SK-N-SH (cell line): ENCODE results near the gene GPC5. TPM values are rescaled to one million over a fixed set of nuclear protein-coding genes. Genes with fewer than 3 reads are reported as not detected.

Experiments used
- CTCF ChIA-PET: fragments of 300-600, 350-600 bp; formaldehyde crosslinking; extraction: SDS; loops from one replicate; lab custom pipeline; 2021; lab: Yijun Ruan, JAX
- POLR2A ChIA-PET: fragments of 350-600 bp; sonication (Branson Sonifier 250); formaldehyde crosslinking; extraction: SDS; loops from one replicate; lab custom pipeline; 2020; ENCODE audit warnings: antibody characterized with exemption, inconsistent platforms; lab: Yijun Ruan, JAX
- DNase-seq: peaks from one replicate; pipeline ENCODE4 v3.0.0; 2012
- H2AFZ ChIP-seq: fragments of 200-600 bp; sonication (generic); 2 replicates; pipeline ENCODE4 v1.8.1; 2016; ENCODE audit warnings: antibody characterized with exemption, mild to moderate bottlenecking, low read depth
- H3F3A ChIP-seq: fragments of 200-600 bp; sonication (generic); replicated peaks from 2 replicates; pipeline ENCODE3; 2016; ENCODE audit warnings: antibody characterized with exemption, mild to moderate bottlenecking; ENCODE audit not compliant: insufficient read depth
- H3K27ac ChIP-seq, 2 experiments: fragments of 200-500 bp in 1 of 2; fragments of 200-600 bp in 1 of 2; sonication (Bioruptor generic) in 1 of 2; sonication (generic), shearing (Covaris generic) in 1 of 2; 2 replicates each; pipeline versions ENCODE4 v1.5.1 to v1.6.1; 2014 to 2016; ENCODE audit warnings: low read depth in 2 of 2, inconsistent platforms in 1 of 2, low read length in 1 of 2, mild to moderate bottlenecking in 1 of 2, mixed read lengths in 1 of 2
- H3K27me3 ChIP-seq: fragments of 200-600 bp; sonication (generic), shearing (Covaris generic); 2 replicates; pipeline ENCODE4 v1.6.1; 2016; ENCODE audit warnings: mixed run types; ENCODE audit not compliant: insufficient read depth
- H3K36me3 ChIP-seq, 2 experiments: fragments of 200-500 bp in 1 of 2; fragments of 200-600 bp in 1 of 2; sonication (Bioruptor generic) in 1 of 2; sonication (generic) in 1 of 2; replicated peaks in 1 of 2; 2 replicates each; pipeline versions ENCODE3 to v1.5.1; 2014 to 2016; ENCODE audit warnings: low read length in 1 of 2, mild to moderate bottlenecking in 1 of 2; ENCODE audit not compliant: insufficient read depth in 2 of 2, control insufficient read depth in 1 of 2
- H3K4me1 ChIP-seq, 2 experiments: fragments of 200-500 bp in 1 of 2; fragments of 200-600 bp in 1 of 2; sonication (Bioruptor generic) in 1 of 2; sonication (generic), shearing (Covaris generic) in 1 of 2; 2 replicates each; pipeline versions ENCODE4 v1.5.1 to v1.6.1; 2014 to 2016; ENCODE audit warnings: low read depth in 1 of 2, low read length in 1 of 2, mixed run types in 1 of 2; ENCODE audit not compliant: insufficient read depth in 2 of 2, control insufficient read depth in 1 of 2
- H3K4me2 ChIP-seq: fragments of 200-600 bp; sonication (generic), shearing (Covaris generic); 2 replicates; pipeline ENCODE4 v1.6.1; 2017; ENCODE audit warnings: mixed run types
- H3K4me3 ChIP-seq, 2 experiments: fragments of 200-500 bp in 1 of 2; fragments of 200-600 bp in 1 of 2; sonication (Bioruptor generic) in 1 of 2; sonication (generic), shearing (Covaris generic) in 1 of 2; 2 replicates each; pipeline versions ENCODE4 v1.5.1 to v1.8.1; 2014 to 2016; ENCODE audit warnings: low read depth in 2 of 2, inconsistent platforms in 1 of 2, low read length in 1 of 2, mild to moderate bottlenecking in 1 of 2, mixed read lengths in 1 of 2, moderate library complexity in 1 of 2
- H3K79me2 ChIP-seq: fragments of 200-600 bp; sonication (generic); 2 replicates; pipeline ENCODE4 v1.8.1; 2017; ENCODE audit warnings: mild to moderate bottlenecking; ENCODE audit not compliant: insufficient read depth
- H3K9ac ChIP-seq: fragments of 200-600 bp; sonication (generic); 2 replicates; pipeline ENCODE4 v1.6.1; 2017; ENCODE audit warnings: mixed run types
- H3K9me2 ChIP-seq: fragments of 200-600 bp; sonication (generic); 2 replicates; pipeline ENCODE4 v1.6.1; 2017; ENCODE audit warnings: mixed run types
- H3K9me3 ChIP-seq: fragments of 200-600 bp; sonication (generic); 2 replicates; pipeline ENCODE4 v1.6.1; 2017; ENCODE audit warnings: mixed run types, mild to moderate bottlenecking, moderate library complexity
- H4K20me1 ChIP-seq: fragments of 200-600 bp; sonication (generic); 2 replicates; pipeline ENCODE4 v1.6.1; 2017; ENCODE audit warnings: mild to moderate bottlenecking, mixed run types; ENCODE audit not compliant: insufficient read depth
- CHD2 ChIP-seq: fragments of 150-350 bp; IDR thresholded peaks from 2 replicates; pipeline ENCODE4 v1.6.1; 2018; ENCODE audit warnings: low read length; ENCODE audit not compliant: partially characterized antibody
- ELF1 ChIP-seq: IDR thresholded peaks from 2 replicates; pipeline ENCODE4 v1.4.0; 2012
- EP300 ChIP-seq, 2 experiments: IDR thresholded peaks; 2 replicates each; pipeline versions ENCODE4 v1.4.0 to v1.6.1; 2012; ENCODE audit warnings: borderline replicate concordance in 1 of 2, low read depth in 1 of 2, low read length in 1 of 2
- EZH2phosphoT487 ChIP-seq: fragments of 200-600 bp; sonication (generic); IDR thresholded peaks from 2 replicates; pipeline ENCODE4 v1.6.1; 2017; ENCODE audit warnings: low read depth, mixed run types, mild to moderate bottlenecking, antibody characterized with exemption, moderate library complexity, borderline replicate concordance
- FOSL2 ChIP-seq: IDR thresholded peaks from 2 replicates; pipeline ENCODE4 v1.4.0; 2012; ENCODE audit warnings: low read depth, mild to moderate bottlenecking, moderate library complexity, borderline replicate concordance
- FOXM1 ChIP-seq: IDR thresholded peaks from 2 replicates; pipeline ENCODE4 v1.4.0; 2012; ENCODE audit warnings: low read depth, mild to moderate bottlenecking
- GABPA ChIP-seq: IDR thresholded peaks from 2 replicates; pipeline ENCODE4 v1.4.0; 2012; ENCODE audit warnings: low read depth, mild to moderate bottlenecking
- GATA2 ChIP-seq: sonication (generic); formaldehyde crosslinking; IDR thresholded peaks from 2 replicates; pipeline ENCODE4 v1.5.0; 2020; ENCODE audit warnings: mild to moderate bottlenecking, missing genetic modification reagents
- IRF3 ChIP-seq: fragments of 150-350 bp; IDR thresholded peaks from 2 replicates; pipeline ENCODE4 v1.6.1; 2016; ENCODE audit warnings: mild to moderate bottlenecking, low read depth, low read length
- JUND ChIP-seq: IDR thresholded peaks from 2 replicates; pipeline ENCODE4 v1.4.0; 2012
- MEF2A ChIP-seq: IDR thresholded peaks from 2 replicates; pipeline ENCODE4 v1.4.0; 2012; ENCODE audit warnings: low read depth, borderline replicate concordance
- NFIC ChIP-seq: IDR thresholded peaks from 2 replicates; pipeline ENCODE4 v1.4.0; 2012; ENCODE audit warnings: borderline replicate concordance
- RCOR1 ChIP-seq: fragments of 150-350 bp; IDR thresholded peaks from 2 replicates; pipeline ENCODE4 v1.6.1; 2017; ENCODE audit warnings: antibody characterized with exemption, low read length
- RFX5 ChIP-seq: IDR thresholded peaks from 2 replicates; pipeline ENCODE4 v1.6.1; 2012; ENCODE audit warnings: mild to moderate bottlenecking, improper control_type of control experiment, low read length
- RXRA ChIP-seq: IDR thresholded peaks from 2 replicates; pipeline ENCODE4 v1.4.0; 2012; ENCODE audit warnings: low read depth, mild to moderate bottlenecking, borderline replicate concordance
- SIN3A ChIP-seq: IDR thresholded peaks from 2 replicates; pipeline ENCODE4 v1.6.1; 2012; ENCODE audit warnings: low read depth, mild to moderate bottlenecking, low read length, moderate library complexity, borderline replicate concordance
- TEAD4 ChIP-seq: IDR thresholded peaks from 2 replicates; pipeline ENCODE4 v1.4.0; 2012; ENCODE audit warnings: mild to moderate bottlenecking, borderline replicate concordance; ENCODE audit not compliant: insufficient read depth
- WGBS: methylation state at CpG from one replicate; pipeline ENCODE4 v1.1.6; 2017; ENCODE audit warnings: low lambda C conversion rate; 5-methylcytosine and 5-hydroxymethylcytosine counted together
- polyA plus RNA-seq, 3 experiments: library from polyadenylated mRNA; depleted of rRNA; stranded (reverse); fragments of >200 nt; gene quantifications; 2 replicates each; pipeline ENCODE4 v1.2.3, GENCODE V29; 2012

The GPC5 gene
- polyA plus RNA-seq, 1 of the 3 experiments (the other 2 are of a cell fraction): 0.03 TPM

GRCh38 chr13:91539286-91540157 lies 141.1 kb downstream of the GPC5 start:
- Histone ChIP-seq H2AFZ (no peak overlapping the region), H3K4me2 (no peak overlapping the region), H4K20me1 (no peaks in the 10 kb centered on the region), H3K4me1 (no peaks in the 10 kb centered on the region; a peak in 1 of 4 replicates), H3K79me2 (no peaks in the 10 kb centered on the region), H3K27me3 (no peaks in the 10 kb centered on the region), H3K9me3 (no peaks in the 10 kb centered on the region), H3K9me2 (no peaks in the 10 kb centered on the region), H3F3A (no peaks in the 10 kb centered on the region), H3K4me3 (no peak overlapping the region), H3K36me3 (no peaks in the 10 kb centered on the region), H3K9ac (no peak overlapping the region), H3K27ac (no peak overlapping the region)
- WGBS: 70% methylated on average over 3 of the region's 3 CpGs
- DNase-seq: no peak
- CTCF ChIA-PET: no interaction called here
- POLR2A ChIA-PET: no interaction called here
- TF ChIP-seq TEAD4 (no peak), EZH2phosphoT487 (no peak), SIN3A (no peak), IRF3 (no peak), JUND (no peak), CHD2 (no peak), NFIC (no peak), GATA2 (no peak), RXRA (no peak), EP300 (IDR thresholded peaks at IDR 0.05; ENCODE audit: borderline replicate concordance in 1 of 2, low read depth in 1 of 2, low read length in 1 of 2) (no peak), FOXM1 (no peak), GABPA (no peak), MEF2A (no peak)

GRCh38 chr13:91540158-91540736 lies 141.8 kb downstream of the GPC5 start:
- Histone ChIP-seq H3K79me2 (no peaks in the 10 kb centered on the region), H3K4me2 (no peak overlapping the region), H4K20me1 (no peaks in the 10 kb centered on the region), H3K36me3 (no peaks in the 10 kb centered on the region), H2AFZ (no peak overlapping the region), H3F3A (no peaks in the 10 kb centered on the region), H3K9me3 (no peaks in the 10 kb centered on the region), H3K4me1 (no peaks in the 10 kb centered on the region; a peak in 1 of 4 replicates), H3K9me2 (no peaks in the 10 kb centered on the region), H3K27me3 (no peaks in the 10 kb centered on the region), H3K9ac (no peak overlapping the region), H3K27ac (no peak overlapping the region), H3K4me3 (no peak overlapping the region)
- DNase-seq: no peak
- TF ChIP-seq RXRA (no peak), ELF1 (no peak), RCOR1 (no peak), FOXM1 (no peak), JUND (no peak), RFX5 (no peak), TEAD4 (no peak), FOSL2 (no peak), GATA2 (no peak)
- CTCF ChIA-PET: no interaction called here
- 56% methylated on average over 1 of the region's 1 CpG for WGBS
- POLR2A ChIA-PET: no interaction called here
